HG03521 (cell line): Measurements from ENCODE around the gene RHOT1.
"Not testable (repeated sequence)": the region's sequence is repeated elsewhere in the genome, so short reads cannot be mapped to it uniquely, and the experiment has no call there.

Experiments used
- ATAC-seq: cut with Tn5 transposase; IDR thresholded peaks from one replicate; pipeline ENCODE4 v1.9.1; 2021; ENCODE audit warnings: mild to moderate bottlenecking, moderate library complexity; ENCODE audit not compliant: unreplicated experiment

The RHOT1 gene

GRCh38 chr17:32223703-32224102 is 81.4 kb downstream of the RHOT1 start:
- no peak for ATAC-seq

DNA sequence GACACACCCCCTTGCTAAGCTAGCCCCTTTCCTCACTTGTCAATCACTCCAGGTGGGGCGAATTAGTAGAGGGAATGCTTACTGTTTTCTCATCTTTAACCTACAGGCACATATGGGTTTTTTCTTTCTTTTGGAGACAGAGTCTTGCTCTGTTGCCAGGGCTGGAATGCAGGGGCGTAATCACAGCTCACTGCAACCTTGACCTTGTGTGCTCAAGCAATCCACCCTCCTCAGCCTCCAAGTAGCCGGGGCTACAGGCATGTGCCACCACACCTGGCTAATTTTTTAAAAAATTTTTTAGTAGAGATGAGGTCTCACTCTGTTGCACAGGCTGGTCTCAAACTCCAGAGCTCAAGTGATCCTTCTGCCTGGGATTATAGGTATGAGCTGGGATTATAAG is 84.6 kb downstream of the RHOT1 start:
- ATAC-seq, result no peak

DNA sequence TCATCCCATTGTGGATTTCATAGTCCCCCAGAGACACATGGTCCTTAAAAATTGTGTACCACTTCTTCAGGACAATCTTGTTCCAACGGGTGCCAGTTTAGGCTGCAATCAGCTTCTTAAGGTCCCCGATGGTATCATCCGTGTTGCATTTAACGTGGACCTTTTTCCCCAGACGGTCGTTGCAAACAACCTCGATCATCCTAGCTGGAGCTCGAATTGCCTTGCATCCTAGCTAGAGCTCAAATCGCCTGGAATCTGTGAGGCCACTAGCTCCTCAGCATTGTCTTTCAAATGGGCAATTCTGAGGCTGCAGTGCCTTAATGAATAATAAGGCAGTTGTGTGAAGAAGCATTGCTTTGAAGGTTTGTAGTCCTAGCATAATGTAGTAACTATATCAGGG is 85.6 kb downstream of the RHOT1 start:
- ATAC-seq, result no peak

- no peak for ATAC-seq
These were observed 93.3 kb downstream of the RHOT1 start for GRCh38 chr17:32235588-32235987.

DNA sequence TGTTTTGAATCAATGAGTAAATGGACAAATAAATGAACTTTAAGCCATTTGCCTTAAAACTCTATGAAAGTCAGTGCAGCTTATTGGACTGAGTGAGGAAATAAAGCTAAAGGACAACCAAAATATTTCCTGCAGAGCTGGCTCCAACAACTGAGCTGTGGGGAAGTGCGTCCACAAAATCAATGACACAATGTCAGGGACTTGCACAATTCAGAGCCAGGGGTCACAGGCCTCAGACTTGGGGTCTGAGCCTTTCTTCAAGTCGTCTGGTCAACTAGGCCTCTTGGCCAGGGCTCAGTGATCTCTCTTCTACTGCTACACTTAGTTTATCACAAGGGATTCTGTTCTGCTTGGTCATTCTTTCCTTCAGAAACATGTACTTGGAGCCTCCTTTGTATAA is 97.2 kb downstream of the RHOT1 start:
- no peak for ATAC-seq

DNA sequence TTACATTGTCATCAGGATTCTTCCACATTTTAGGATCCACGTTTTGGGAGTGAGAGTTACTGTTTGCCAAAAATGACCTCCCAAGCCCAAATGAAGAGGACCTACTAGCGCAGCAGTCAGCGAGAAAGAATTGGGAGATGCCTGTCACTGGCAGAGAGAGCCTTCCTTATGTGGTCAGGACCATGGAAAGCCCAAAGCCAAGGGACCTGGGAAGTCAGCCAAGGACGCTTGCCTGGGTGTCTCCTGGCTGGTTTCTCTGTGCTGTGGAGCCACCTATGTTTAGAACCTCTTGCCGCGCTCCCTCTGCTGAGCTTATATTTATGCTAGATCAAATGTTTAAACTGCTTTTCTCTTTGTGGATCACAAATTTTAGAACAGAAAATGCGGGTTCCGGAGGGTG is 98.4 kb downstream of the RHOT1 start:
- ATAC-seq, result no peak

DNA sequence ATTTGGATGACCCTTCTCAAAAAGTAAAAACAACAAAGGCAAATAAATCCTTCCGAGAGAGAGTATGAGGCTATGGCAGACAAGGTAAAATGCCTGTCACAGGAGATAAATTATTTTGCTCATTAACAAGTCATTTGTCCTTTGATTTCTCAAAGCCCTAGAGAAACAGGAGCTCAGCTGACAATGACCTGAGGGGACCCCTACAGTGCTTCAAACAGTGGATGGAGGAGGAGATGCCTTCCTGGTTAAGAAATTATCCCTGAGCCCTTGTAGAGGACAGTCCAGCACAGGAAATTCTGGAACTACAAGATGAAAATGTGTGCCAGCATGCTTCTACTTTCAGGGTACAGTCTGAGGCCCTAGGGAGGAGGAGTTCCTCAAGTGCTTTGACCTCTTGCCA is 99.3 kb downstream of the RHOT1 start:
- no peak for ATAC-seq

DNA sequence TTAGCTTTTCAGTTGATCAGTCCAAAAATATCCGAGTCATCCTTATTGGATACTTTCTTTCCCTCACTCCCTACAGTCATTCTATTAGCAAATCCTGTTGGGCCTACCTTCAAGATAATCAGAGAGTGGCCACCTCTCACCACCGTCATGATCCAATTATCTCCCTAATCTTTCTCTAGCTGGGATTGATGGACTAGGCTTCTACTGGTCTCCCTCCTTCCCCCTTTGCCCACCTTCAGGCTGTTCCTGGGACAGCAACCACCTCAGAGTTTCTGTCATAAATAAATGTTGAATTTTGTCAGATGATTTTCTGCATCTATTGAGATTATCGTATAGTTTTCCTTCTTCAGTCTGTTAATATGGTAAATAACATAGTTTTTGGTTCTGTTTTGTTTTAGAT is 107.2 kb downstream of the RHOT1 start:
- ATAC-seq, result no peak

- ATAC-seq, result no peak
These were observed 110.9 kb downstream of the RHOT1 start for GRCh38 chr17:32253117-32253611.

DNA sequence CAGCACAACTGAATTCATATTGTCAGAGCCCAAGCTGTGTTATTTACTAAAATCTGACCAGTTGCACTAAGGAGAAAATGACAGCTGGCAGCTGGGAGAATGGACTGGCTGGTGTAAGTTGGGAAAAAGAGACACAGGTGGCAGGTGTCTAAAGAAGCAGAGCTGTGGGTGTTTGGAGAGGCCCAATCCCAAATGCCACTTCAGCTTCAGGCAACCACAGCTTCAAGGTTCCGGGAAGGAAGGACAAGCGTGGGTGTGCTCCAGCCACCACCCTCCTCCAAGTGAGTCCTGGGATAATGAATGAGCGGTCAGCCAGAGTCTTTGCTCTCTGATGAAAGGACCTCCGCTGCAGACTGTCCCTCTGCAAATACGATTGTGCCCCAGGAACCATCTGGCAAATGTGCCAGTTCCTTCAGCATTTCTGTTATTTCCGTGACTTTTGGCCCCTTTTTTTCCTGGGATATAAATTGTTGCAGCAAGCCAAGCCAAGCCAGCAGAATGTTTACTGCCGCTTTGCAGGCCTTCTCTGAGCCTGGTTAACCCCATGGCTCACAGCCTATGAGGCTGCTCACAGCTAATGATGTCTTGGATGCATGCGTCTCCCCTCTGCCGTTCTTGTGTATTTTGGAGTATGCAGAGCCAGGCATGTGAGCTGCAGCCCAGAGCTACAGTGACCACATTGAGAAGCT is 113.9 kb downstream of the RHOT1 start:
- ATAC-seq, result no peak

DNA sequence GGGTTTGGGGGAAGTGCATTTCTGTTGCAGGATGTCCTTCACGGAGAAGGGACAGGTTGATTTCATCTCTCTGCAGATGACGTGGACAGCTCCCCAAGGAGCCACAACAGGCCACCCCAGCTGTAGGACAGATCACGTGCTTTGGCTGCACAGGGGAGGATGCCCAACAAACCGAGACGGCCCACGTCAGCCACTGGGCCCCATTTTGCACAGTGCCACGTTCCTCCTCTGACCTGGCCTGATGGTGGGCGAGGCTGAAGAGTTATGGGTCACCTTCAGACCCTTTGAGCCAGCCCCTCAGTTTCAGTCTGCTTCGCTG is 114.4 kb downstream of the RHOT1 start:
- no peak for ATAC-seq

- ATAC-seq, result no peak
These were observed 116.3 kb downstream of the RHOT1 start for GRCh38 chr17:32258383-32259140.

DNA sequence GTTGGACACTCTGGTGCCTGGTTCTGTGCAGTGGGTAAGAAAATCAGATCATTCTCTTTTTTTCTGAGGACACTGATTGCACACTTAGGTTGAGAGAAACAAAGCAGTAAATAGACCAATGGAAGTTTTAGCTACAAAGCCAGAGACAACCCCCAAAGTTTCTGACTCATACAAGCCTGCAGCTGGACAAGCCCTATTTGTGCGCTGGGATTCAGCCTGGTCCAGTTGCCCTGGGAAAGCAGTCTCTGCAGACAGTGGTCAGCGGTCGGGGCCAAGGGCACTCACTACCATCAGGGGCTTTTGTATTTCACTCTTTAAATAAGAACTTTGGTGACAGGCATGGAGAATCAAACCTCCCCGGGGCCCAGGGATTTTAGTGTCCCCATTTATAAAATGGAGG is 117.3 kb downstream of the RHOT1 start:
- no peak for ATAC-seq

GRCh38 chr17:32261417-32261736 is 119.1 kb downstream of the RHOT1 start:
- no peak for ATAC-seq

DNA sequence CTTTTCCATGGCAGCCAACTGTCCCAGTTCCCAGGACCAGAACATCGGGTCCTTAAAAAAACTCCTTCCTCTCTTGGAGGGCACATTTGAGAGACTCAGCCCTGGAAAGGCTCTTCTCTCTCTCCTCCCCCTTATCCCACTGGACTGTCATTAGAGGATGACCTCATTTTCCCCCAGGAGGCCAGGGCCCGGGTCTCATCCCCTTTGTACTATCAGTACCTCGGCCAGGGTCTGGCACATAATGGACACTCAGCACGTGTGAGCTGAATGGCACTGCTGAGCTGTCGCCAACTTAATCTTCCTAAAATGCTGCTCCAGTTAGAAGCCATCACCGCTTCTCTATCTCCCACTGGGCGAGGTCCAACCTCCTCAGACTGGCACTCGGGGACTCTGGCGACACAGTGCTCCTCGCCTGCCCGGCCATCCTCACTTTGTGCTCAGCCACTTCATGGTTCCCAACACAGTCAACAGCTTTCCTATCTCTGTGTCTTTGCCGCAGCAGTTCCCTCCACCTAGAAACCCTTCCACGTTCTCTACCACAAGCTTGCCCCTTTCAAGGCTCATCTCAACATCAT is 119.7 kb downstream of the RHOT1 start:
- no peak for ATAC-seq

GRCh38 chr17:32263515-32263914 is 121.2 kb downstream of the RHOT1 start:
- not testable (repeated sequence) for ATAC-seq

- no peak for ATAC-seq
These were observed 122.0 kb downstream of the RHOT1 start for GRCh38 chr17:32264140-32264799.

DNA sequence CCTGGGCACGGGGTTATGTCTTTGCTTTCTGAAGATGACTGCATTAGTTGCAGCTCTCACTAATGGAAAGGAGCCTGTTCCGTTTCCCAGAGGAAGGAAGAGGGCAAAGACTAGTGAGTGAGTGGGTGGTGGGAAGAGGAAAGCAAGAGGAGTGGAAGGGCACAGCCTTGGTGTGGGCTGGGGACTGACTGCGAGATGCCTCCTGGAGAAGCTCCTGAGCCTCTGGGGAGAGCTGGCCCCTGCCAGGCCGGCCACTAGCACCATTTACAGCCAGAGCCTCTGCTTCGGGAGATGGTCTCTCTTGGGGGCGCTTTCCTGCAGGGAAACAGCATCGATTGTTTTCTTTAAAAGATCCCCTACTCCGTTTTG is 122.5 kb downstream of the RHOT1 start:
- no peak for ATAC-seq

- ATAC-seq, result no peak
These were observed 123.1 kb downstream of the RHOT1 start, which contains the start of gene RHBDL3 for GRCh38 chr17:32265192-32265923. TSS of gene RHBDL3 (plus strand) at chr17:32265832. CDS start at chr17:32266190, 358 bp downstream.

GRCh38 chr17:32266051-32266388 is 123.7 kb downstream of the RHOT1 start:
- no peak for ATAC-seq
